Measurements from ENCODE around the gene NDUFS2. TPM values are rescaled to one million over a fixed set of nuclear protein-coding genes. Genes with fewer than 3 reads are reported as not detected.

Gene NDUFS2
- total RNA-seq, 1 donor from 2014 or later = 107 TPM

- no peak for DNase-seq (ENCODE audit: low spot score in 2 of 2)
Observed at GRCh38 chr1:161258439-161259344, 56.5 kb downstream of the NDUFS2 start, which contains the start of gene PCP4L1. TSS of gene PCP4L1 (plus strand) at chr1:161258745. CDS start at chr1:161258975, 230 bp downstream.

GRCh38 chr1:161259345-161259702 lies 57.2 kb downstream of the NDUFS2 start:
- Histone ChIP-seq H3K4me3 (no peak overlapping the region), H3K27ac (no peak overlapping the region)

More at GRCh38 chr1:161258439-161259344, 56.5 kb downstream of the NDUFS2 start, which contains the start of gene PCP4L1:
- peaks cover 0 to 5% of the 10 kb centered on the region in 2 donors for H3K9me3 ChIP-seq
- H3K27me3 ChIP-seq = no peaks in the 10 kb centered on the region
- peaks cover 0 to 5% of the 10 kb centered on the region in 2 donors for H3K4me1 ChIP-seq
- no peak within 1 kb of the TSS for H3K27ac ChIP-seq
- H3K36me3 ChIP-seq = no peaks in the 10 kb centered on the region
- H3K4me3 ChIP-seq = peak within 1 kb of the TSS; percentile 45 to 51
- no peak for TF ChIP-seq CTCF (IDR thresholded peaks at IDR 0.05)
- intact Hi-C loops (cut with DNase I) = no loop called here

GRCh38 chr1:161259765-161260164 lies 57.6 kb downstream of the NDUFS2 start:
- H3K27me3 ChIP-seq = no peaks in the 10 kb centered on the region
- H3K36me3 ChIP-seq = no peaks in the 10 kb centered on the region
- TF ChIP-seq CTCF (IDR thresholded peaks at IDR 0.05) = no peak
- intact Hi-C loops (cut with DNase I) = no loop called here
- peaks cover 0 to 5% of the 10 kb centered on the region in 2 donors for H3K4me1 ChIP-seq
- H3K9me3 ChIP-seq = peaks cover 0 to 5% of the 10 kb centered on the region in 2 donors
- H3K4me3 ChIP-seq = no peak overlapping the region
- no peak for DNase-seq (ENCODE audit: low spot score in 2 of 2)
- no peak overlapping the region for H3K27ac ChIP-seq

More at GRCh38 chr1:161259345-161259702, 57.2 kb downstream of the NDUFS2 start:
- H3K36me3 ChIP-seq = no peaks in the 10 kb centered on the region
- TF ChIP-seq CTCF (IDR thresholded peaks at IDR 0.05) = no peak
- no peak for DNase-seq (ENCODE audit: low spot score in 2 of 2)
- H3K4me1 ChIP-seq = peaks cover 0 to 5% of the 10 kb centered on the region in 2 donors
- H3K27me3 ChIP-seq = no peaks in the 10 kb centered on the region
- H3K9me3 ChIP-seq = peaks cover 0 to 5% of the 10 kb centered on the region in 2 donors
- intact Hi-C loops (cut with DNase I) = no loop called here

- no peak for TF ChIP-seq CTCF (IDR thresholded peaks at IDR 0.05)
- intact Hi-C loops (cut with DNase I) = no loop called here
- DNase-seq (ENCODE audit: low spot score in 2 of 2) = no peak
- Histone ChIP-seq H3K27me3 (no peaks in the 10 kb centered on the region), H3K4me1 (peaks cover 0 to 5% of the 10 kb centered on the region in 2 donors), H3K4me3 (no peak overlapping the region), H3K36me3 (no peaks in the 10 kb centered on the region), H3K9me3 (peaks cover 0 to 5% of the 10 kb centered on the region in 2 donors), H3K27ac (no peak overlapping the region)
Observed at GRCh38 chr1:161260376-161261260, 58.5 kb downstream of the NDUFS2 start.

Measured in ascending aorta (tissue), 2 donors.